GM19099 (cell line): ENCODE data around the gene TFAP2C.

Experiments
- POLR2A ChIP-seq: IDR thresholded peaks from 3 replicates; pipeline ENCODE4 v1.6.1; 2011; ENCODE audit warnings: low read depth; ENCODE audit not compliant: insufficient read length; ENCODE audit errors: extremely low read depth

TFAP2C gene

GRCh38 chr20:56628873-56629463 lies at the start of gene TFAP2C:
TFAP2C (plus strand) TSS chr20:56629306; CDS start chr20:56629545, 239 bp downstream.
- TF ChIP-seq POLR2A: no peak

- no peak for TF ChIP-seq POLR2A
Observed at GRCh38 chr20:56580226-56580625, 48.9 kb upstream of the TFAP2C start.

- TF ChIP-seq POLR2A: no peak
Observed at GRCh38 chr20:56581701-56582100, 47.4 kb upstream of the TFAP2C start.

GRCh38 chr20:56582542-56582941 lies 46.6 kb upstream of the TFAP2C start:
- TF ChIP-seq POLR2A: no peak

- no peak for TF ChIP-seq POLR2A
Observed at GRCh38 chr20:56584916-56585315, 44.2 kb upstream of the TFAP2C start.

GRCh38 chr20:56587307-56588041 lies 41.6 kb upstream of the TFAP2C start:
- no peak for TF ChIP-seq POLR2A

GRCh38 chr20:56588996-56589395 lies 40.1 kb upstream of the TFAP2C start:
- no peak for TF ChIP-seq POLR2A

- TF ChIP-seq POLR2A: no peak
Observed at GRCh38 chr20:56589633-56590032, 39.5 kb upstream of the TFAP2C start.

GRCh38 chr20:56590888-56591287 lies 38.2 kb upstream of the TFAP2C start:
- TF ChIP-seq POLR2A: no peak

GRCh38 chr20:56592211-56592610 lies 36.9 kb upstream of the TFAP2C start:
- TF ChIP-seq POLR2A: no peak

GRCh38 chr20:56592817-56593216 lies 36.3 kb upstream of the TFAP2C start:
- TF ChIP-seq POLR2A: no peak

GRCh38 chr20:56595746-56596475 lies 33.2 kb upstream of the TFAP2C start:
- no peak for TF ChIP-seq POLR2A

GRCh38 chr20:56601166-56601565 lies 27.9 kb upstream of the TFAP2C start:
- no peak for TF ChIP-seq POLR2A

GRCh38 chr20:56604673-56605072 lies 24.4 kb upstream of the TFAP2C start:
- TF ChIP-seq POLR2A: no peak

- TF ChIP-seq POLR2A: no peak
Observed at GRCh38 chr20:56605261-56605996, 23.7 kb upstream of the TFAP2C start.
